B cell (primary cell): ENCODE results near the gene GOLGB1.

Experiments used
- EZH2 ChIP-seq: IDR thresholded peaks from 2 replicates; pipeline ENCODE4 v1.6.1; 2012; ENCODE audit warnings: borderline replicate concordance, low read depth, mild to moderate bottlenecking, moderate library complexity, low read length; ENCODE audit not compliant: insufficient read depth, poor library complexity, severe bottlenecking
- TF ChIP-seq, protein P1 (sequence below): fragments of 200-600 bp; IDR thresholded peaks from one replicate; pipeline ENCODE4 v1.8.0; 2022; ENCODE audit warnings: antibody characterized with exemption, mild to moderate bottlenecking

DNA sequence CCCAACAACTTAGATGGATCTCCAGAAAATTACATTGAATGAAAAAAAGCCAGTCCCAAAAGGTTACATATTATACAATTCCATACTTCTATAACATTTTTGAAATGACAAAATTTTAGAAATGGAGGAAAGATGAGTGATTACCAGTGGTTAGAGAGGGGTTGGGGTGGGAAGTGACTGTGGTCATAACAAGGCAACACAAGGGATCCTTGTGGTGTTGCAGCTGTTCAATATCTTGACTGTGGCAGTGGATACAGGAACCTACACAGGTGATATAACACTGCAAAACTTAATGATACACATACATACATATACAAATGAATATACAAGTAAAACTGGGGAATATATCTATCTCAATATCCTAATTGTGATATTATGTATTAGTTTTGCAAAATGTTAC lies 9.6 kb downstream of the GOLGB1 start:
- TF ChIP-seq EZH2 = no peak
- TF ChIP-seq, protein P1, sequence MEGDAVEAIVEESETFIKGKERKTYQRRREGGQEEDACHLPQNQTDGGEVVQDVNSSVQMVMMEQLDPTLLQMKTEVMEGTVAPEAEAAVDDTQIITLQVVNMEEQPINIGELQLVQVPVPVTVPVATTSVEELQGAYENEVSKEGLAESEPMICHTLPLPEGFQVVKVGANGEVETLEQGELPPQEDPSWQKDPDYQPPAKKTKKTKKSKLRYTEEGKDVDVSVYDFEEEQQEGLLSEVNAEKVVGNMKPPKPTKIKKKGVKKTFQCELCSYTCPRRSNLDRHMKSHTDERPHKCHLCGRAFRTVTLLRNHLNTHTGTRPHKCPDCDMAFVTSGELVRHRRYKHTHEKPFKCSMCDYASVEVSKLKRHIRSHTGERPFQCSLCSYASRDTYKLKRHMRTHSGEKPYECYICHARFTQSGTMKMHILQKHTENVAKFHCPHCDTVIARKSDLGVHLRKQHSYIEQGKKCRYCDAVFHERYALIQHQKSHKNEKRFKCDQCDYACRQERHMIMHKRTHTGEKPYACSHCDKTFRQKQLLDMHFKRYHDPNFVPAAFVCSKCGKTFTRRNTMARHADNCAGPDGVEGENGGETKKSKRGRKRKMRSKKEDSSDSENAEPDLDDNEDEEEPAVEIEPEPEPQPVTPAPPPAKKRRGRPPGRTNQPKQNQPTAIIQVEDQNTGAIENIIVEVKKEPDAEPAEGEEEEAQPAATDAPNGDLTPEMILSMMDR = no peak
